GM19463 (cell line): ENCODE data around the gene REPS2.

Experiments used
- ATAC-seq: cut with Tn5 transposase; IDR thresholded peaks from one replicate; pipeline ENCODE4 v1.9.1; 2021; ENCODE audit warnings: mild to moderate bottlenecking, moderate library complexity; ENCODE audit not compliant: unreplicated experiment

Gene REPS2

DNA sequence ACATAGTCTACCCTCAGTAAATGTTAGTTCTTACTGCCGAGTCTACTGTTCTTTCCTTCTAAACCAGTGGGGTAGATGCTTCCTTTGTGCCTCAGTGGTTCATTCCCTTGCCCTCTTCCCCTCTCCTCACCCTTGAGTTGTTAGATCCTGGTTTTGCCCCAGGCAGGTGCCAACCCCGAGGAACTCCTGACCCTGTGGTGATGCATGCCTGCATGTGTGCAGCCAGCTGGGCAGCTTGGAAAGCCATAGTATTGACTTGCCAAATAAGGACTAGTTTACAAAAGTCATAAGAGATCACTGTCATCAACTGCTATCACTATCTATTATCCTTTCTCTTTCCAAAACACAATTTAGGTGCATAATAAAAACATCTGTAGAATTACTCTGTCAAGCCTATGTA lies 50.9 kb downstream of the REPS2 start:
- ATAC-seq, result no peak

DNA sequence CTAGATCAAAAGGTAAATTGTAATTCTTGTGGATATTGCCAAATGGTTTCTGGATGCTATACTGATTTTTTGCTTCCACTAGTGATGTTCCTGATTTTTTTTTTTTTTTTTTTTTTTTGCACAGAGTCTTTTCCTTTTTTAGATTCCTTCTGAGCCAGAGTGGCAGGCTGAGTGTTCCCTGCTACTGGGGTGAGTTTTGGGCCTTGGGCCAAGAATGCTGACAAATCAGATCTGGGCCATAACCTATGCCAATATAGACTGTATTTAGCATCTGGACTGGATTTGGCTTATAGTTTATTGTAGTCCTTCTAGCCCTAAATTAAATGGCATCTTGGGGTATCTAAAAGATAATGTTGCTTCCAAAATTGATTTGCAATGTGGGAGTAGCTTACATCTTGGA lies 52.8 kb downstream of the REPS2 start:
- ATAC-seq, result no peak

DNA sequence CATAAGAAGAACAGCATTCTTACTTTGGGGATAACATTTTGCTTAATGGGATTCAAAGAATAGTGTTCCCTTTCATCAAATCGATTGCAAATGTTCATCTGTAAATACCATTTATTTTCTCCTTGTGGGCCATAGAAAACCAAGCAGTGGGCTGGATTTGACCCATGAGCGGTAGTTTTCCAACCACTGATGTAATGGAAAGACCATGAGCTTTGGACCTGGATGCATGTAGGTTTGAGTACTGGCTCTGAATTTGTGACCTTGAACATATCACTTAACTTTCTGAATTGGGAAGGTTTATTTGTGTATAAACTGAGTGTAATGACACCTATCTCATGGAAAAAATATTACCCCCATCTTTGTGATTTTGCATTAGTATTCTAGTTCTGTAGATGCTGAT lies 54.3 kb downstream of the REPS2 start:
- no peak for ATAC-seq

DNA sequence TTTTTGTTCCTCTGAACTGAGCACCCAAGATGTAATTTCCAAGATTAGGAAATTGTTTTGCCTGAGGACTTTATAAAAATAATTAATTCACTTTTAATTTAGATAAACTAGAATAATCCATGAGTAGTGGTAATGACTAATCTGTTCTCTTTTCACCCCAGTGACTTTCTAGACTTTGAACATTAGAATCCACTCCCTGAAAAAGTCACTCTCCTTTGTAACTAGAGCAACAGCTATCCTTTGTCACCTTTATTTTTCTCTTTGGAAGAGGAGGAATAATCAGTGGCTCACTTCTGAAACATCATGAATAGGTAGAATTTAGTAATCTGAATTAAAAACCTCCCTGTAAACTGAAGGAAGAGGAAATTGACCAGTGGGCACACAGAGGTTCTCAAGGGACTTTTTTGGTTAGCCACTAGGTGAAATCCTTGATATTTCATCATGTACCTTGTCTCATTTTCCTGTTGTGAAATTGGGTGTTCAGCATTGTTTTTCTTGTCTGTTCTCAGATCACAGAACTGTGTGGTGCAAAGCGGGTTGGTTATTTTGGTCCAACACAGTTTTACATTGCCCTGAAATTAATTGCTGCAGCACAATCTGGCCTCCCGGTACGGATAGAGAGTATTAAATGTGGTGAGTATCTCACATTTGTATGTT lies 59.4 kb downstream of the REPS2 start:
- no peak for ATAC-seq

DNA sequence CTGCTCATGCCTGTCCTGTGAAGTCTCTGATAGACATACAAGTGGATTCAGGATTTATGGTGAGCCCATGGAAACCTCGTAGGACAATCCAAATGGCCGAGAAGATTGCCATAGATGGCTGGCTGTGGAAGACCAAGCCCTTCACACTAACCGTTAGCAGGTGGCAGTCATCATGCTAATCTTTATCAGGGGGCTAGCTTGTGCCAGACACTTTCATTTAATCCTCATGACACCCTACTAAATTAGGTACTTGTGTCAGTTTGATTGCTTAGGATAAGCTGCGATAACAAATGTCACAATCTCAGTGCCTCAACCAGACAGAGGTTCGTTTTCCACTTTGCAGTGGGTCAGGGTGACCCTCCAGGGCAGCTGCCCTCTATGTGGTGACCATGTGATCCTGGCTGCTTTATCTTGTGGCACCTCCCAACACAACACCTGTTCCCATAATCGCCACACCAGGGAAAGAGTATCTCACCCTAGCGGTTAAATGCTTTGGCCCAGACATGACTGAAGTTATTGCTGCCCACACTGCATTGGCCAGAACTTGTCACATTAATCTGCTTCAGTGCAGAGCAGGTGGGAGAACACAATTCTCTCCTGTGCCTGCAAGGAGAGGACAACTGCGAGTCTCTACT lies 60.8 kb downstream of the REPS2 start:
- ATAC-seq, result peak; percentile 50

DNA sequence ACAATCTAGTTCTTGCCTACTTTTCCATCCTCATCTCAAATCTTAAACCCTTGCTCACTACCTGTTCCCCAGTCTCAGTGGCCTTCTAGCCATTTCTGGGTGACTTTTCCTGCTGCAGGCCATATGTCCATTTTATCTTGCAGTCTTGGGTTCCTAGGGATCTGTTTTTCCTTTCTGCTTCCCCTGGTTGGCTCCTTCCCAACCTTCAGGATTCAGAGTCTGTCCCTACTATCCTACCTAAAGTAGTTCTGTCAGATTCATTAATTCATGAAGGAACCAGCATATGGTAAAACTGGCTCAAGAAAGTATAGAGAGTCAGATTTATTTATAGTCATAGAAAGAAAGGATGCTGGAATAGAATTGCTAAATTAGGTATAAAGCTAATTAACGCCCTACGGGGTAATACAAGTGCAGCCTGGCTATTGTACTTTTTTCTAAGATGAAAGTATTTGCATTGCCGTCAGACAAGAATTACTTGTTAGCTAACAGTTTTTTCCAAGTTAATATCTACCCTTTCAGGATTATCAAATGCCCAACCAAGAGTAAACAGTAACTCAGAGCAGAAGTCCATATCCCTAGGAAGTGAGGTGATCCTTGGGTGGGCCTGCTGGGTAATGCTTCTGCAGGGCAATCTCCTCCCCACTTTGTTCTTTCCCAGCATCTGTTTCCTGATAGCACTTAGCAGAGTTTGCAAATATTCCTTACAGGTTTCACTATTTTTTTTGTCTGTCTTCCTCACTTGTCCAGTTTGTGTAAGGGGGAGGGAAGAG lies 63.6 kb downstream of the REPS2 start:
- no peak for ATAC-seq

DNA sequence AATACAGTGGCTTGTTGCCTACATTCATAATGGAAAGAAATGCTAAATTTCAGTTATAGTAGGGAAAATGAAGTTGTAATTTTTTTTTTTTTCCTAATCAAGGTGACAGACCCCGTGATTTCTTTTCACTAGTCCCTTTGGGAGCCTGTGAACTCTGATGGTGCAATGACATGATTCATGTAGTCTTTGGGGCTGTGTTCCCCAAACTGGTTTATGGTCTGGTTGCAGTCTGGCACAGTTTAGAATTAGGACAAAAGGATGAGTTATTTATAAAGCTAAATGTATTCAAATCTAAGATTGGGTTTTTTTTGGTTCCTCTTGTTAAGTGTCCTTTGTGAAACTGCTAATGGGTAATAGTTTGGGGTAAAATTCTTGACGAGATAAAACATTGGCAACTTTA lies 66.0 kb downstream of the REPS2 start:
- ATAC-seq, result no peak

DNA sequence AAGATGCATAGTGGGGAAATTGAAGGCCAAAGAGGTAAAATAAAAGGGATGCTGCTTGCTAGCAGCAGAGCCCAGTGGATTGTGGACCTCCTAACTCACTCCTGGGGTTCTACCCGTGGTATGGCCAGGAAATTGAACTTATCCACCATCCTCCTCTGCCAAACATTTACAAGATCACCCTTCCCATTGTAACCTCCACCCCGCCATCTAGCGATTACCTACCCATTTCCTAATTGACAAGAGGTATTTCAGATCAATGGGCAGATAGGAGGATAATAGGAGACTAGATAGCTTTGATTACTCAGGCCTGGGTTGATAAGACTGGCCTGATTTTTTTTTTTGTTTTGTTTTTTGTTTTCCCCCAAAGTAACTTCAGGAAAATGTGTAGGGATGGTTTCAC lies 67.8 kb downstream of the REPS2 start:
- no peak for ATAC-seq

DNA sequence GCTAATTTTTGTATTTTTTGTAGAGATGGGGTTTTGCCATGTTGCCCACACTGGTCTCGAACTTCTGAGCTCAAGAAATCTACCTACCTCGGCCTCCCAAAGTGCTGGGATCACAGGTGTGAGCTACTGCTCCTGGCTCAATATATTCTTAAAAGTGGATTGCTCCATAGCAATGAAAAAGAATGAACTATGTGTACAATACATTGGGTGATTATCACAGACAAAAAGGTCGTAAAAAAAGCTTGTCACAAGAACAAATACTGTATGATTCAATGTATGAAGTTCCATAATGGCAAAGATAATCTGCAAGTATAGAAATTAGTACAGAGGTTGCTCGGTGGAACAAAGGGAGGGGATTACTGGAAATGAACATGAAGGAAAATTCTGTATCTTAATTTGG lies 70.7 kb downstream of the REPS2 start:
- ATAC-seq, result no peak

DNA sequence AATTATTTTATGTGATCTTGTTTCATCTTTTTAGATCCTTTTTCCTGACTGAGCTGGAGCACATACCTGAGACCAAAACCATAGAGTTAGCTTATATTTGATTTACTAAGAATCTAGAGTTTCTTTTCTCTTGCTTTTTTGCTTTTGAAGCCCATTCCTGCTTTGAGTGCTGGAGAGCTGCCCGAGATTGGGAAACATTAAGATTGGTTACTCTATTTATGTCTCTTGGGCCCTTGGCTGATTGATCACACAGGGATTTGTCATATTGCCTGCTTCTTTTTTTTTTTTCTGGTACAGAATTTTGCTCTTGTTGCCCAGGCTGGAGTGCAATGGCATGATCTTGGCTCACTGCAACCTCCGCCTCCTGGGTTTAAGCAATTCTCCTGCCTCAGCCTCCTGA lies 73.9 kb downstream of the REPS2 start:
- no peak for ATAC-seq

DNA sequence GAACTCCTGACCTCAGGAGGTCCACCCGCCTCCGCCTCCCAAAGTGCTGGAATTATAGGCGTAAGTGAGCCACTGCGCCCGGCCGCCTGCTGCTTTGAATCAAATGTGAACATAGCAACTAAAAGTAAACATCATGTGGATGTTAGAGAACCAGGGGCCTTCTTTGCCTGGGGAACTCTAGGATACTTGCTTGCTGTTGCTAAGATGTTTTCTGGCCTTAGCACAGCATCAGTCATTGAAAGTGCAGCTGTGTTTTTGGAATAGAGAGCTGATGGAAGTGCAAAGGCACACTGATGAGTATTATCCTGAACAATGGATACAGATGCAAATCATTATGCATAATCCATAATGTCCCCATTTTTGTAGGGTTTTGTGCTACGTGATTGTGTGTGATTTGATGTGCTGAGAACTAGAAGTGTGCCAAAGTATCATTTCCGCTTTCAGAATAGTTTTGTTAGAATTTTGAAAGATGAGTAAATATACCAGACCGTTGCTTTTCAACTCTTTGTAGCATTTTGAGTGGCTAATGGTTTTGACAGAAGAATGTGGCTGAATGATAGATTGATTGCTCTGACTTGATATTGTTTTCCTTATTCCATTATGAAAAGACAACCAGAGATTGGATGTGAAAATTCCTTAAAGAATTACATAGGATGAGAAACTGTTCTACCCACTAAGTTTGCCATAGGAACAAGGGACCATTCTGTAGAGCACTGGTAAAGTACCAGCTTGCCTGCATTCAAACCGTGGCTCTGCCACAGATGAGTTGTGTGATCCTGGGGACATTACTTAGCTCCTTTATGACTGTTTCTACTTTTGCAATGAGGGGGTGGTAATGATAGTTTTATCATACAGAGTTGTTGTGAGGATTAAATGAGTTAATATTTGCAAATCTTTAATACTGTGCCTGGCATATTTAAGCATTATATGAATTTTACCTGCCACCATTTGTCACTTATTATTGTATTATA lies 74.7 kb downstream of the REPS2 start:
- ATAC-seq, result no peak

DNA sequence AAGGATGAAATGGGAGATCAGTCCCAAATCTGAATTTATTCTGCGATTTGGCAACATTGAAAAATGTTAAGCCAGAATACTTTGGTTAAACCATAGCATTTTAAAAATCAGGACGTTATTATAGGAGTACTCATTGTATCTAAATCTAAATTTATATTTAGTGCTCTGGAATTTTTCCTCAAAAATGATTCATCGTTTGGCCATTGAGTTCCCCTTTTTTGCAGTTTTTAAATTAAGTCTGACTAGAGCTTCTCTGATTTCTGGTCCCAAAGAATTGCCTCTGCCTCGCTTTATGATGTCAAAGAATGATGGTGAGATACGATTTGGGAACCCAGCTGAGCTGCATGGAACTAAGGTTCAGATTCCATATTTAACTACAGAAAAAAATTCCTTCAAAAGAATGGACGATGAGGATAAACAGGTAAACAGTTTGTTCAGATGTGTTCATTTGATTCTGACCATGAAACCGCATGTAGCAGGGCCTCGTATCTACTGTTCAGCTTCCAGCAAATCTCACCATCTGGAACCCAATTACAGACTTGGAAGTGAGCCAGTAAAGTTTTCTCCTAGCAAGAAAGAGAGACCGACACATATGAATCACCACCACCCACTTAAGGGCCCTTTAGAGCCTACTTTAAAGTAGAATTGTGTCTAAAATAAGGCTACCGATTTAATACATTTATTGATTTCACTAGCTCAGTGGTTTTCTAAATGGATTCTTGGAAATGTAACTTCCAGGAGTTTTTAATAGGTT lies 75.6 kb downstream of the REPS2 start:
- no peak for ATAC-seq

DNA sequence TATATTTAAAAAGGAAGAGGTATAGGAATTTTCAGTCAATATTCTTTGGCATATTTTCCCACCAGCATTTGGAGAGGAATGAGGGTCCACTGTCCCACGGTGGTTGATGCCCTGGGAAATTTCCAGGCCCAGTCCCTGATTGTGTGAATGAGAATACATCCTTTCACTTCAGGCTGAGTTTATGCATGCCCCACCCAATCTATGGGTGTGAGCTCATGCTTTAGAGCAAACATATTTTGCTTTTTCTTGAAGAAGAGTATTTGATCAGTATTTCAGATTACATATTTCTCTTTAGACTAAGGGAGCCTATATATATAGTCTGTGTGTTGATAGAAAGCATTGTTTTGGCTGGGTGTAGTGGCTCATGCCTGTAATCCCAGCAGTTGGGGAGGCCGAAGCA lies 77.2 kb downstream of the REPS2 start:
- no peak for ATAC-seq

DNA sequence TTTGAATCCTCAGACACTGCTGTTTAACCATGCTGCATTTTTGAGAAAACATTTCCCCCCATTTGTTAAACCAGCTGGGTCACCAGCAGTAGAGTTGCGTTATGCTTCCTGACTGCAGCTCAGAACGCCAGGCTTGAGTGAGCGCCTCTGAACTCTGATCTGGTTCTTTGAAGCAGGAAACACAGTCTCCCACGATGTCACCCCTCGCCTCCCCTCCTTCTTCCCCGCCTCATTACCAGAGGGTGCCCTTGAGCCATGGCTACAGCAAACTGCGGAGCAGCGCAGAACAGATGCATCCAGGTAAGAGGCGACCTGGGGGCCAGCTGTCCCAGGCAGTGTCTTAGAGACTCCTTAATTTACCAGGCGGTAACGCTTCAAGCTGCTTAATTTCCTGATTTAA lies 78.4 kb downstream of the REPS2 start:
- no peak for ATAC-seq

DNA sequence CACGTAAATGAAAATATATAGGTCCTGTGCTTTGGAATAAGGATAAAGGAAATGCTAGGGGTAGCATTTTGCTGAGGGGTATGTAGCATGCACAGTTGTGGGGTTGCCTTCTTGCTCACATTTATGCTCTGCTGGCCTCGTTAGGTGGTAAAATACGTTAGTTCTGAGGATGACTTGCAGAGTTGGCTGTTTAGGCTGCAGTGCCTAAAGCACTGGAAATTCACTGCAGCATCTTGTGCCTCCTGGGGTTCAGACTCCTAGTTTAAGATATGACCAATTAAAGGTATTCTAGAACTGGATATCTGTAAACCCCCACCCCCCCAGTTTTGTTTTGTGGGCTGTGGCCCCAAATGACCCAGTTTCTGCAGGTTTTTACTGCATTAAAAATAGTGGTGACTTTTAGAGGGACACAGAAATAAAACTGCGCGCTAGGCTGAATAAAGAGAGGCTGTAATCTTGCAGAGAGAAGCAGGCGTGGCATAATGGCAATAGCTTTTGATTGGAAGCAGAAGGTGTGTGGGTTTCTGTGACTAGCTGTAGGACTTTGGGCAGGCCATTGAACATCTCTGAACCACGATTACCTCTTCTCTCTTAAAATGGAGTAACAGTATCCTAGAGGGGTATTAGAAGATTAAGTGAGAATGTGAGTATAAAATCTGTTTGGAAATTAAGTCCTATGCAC lies 79.3 kb downstream of the REPS2 start:
- ATAC-seq, result no peak

DNA sequence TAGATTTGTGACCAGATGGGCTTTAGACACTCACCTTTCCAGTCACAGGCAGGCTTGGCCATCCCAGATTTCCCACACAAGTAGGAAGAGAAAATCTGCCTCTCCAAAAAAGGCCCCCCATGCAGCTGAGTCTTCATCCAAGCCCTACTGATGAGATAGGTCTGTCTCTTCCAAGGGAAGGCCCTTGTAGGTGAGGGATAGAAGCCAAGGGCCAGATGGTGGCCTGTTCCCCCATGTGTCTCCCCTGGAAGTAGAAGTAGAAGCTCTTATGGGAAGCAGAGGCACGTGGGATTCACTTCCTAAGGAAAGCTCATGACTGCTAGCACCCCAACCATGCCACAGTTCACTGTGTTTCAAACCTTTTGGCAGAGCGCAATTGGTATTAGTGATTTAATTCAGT lies 81.5 kb downstream of the REPS2 start:
- ATAC-seq, result no peak

DNA sequence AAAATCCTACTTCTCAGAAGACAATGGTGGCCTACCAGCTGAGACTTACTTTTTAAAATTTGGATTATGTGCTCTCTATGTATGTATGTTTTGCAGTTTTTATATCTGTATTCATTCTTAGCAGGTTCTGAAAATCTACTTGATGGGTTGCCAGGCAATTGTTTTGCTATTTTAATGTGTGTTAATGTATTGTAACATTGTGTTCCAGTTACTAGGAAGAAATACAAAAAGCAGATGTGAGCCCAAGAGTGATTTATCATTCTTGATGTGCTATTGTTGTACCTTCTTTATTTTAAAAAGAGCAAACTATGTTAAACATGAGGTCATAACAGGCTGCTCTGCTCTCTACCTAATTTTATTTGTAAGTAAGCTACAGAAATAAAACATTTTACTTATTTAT lies 81.9 kb downstream of the REPS2 start:
- ATAC-seq, result no peak

DNA sequence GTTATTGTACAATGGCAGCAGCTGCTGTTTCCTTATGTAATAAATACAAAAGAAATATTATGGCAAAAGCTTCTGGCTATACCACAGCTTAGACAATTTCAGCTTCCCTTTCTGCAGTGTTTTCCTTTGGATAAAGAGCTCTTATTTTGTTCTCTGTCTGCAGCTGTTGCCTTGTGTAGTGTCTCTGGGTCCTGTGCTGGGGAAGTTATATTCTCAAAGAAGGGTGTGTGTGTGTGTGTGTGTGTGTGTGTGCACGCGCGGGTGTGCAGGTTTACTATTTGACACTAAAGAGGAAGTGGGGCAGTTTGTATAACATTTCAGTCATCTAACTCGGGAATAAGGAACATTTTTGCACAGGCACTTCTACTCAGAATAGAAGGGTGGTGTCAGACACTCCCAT lies 83.6 kb downstream of the REPS2 start:
- no peak for ATAC-seq

DNA sequence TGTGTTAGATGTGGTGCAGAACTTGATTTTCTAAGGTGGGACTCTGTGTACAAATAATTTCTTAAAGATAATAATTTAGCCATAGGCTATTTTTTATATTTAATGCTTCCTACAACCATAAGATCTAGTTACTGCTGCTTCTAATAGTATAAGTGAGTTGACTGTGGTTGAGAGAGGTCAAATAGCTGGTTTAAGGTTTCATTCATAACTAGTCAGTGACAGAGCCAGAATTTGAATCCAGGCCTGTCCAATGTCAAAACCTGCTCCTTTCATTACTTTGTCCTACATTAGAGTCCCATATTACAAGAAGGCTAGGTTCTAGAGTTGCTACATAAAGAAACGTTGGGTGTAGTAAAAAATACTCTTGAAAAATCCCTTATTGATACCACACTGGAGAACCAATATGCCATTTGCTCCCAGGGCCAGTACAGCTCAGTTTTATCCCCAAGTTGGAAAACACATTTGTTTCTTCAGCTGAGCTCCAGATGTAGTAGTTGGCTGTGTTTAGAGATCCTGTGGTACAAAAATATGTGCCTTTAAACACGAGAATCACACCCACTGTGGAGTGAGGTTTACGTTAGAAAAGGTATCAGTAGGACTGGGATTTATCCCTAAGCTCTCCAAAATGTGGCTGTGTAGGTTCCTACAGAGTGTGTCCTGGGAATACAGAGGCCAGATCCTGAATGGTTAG lies 84.3 kb downstream of the REPS2 start:
- no peak for ATAC-seq
